Coronary artery (tissue), 2 donors: ENCODE measurements around the gene SYTL1.

Source experiments
- DNase-seq: peaks from one replicate; pipeline ENCODE4 v3.0.0-alpha.2; 2017; ENCODE audit warnings: low spot score
- H3K27ac ChIP-seq, 2 donors: fragments of 200-600 bp; sonication (generic); one replicate each; pipeline ENCODE4 v1.5.1; 2016 to 2019
- H3K4me3 ChIP-seq: fragments of 200-600 bp; sonication (generic); 2 replicates; pipeline ENCODE4 v1.5.1; 2016; ENCODE audit warnings: mild to moderate bottlenecking, moderate library complexity
- CTCF ChIP-seq: fragments of 200-600 bp; sonication (generic); IDR thresholded peaks from one replicate; pipeline ENCODE4 v1.5.1; 2019; ENCODE audit warnings: antibody characterized with exemption

The SYTL1 gene

DNA sequence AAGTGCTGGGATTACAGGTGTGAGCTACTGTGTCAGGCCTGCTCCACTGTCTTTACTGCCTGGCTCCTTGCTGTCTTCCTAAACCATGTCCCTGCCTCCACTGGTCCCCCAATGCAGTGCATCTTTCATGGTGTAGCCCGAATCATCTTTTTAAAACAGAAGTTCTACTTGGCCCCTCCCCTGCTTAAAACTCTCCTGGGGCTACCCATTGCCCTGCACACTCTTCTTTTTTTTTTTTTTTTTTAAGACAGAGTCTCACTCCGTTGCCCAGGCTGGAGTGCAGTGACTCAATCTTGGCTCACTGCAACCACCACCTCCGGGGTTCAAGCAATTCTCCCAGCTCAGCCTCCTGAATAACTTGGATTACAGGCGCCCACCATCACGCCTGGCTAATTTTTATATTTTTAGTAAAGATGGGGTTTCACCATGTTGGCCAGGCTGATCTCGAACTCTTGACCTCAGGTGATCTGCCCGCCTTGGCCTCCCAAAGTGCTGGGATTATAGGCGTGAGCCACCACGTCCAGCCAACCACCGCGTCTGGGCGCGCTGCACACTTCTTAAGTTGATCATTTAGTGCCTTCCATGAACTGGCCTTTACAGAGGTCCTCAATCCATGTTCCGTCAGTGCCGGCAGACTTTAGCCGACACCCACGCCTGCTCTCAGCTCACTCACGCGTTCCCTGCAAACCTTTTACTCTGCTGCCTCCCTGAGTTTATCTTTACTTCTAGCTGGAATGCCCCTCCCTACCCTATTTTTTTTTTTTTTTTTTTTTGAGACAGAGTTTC, 30.4 kb downstream of the SYTL1 start:
- Histone ChIP-seq H3K27ac (no peak overlapping the region), H3K4me3 (no peak overlapping the region)
- TF ChIP-seq CTCF: no peak
- DNase-seq: no peak

DNA sequence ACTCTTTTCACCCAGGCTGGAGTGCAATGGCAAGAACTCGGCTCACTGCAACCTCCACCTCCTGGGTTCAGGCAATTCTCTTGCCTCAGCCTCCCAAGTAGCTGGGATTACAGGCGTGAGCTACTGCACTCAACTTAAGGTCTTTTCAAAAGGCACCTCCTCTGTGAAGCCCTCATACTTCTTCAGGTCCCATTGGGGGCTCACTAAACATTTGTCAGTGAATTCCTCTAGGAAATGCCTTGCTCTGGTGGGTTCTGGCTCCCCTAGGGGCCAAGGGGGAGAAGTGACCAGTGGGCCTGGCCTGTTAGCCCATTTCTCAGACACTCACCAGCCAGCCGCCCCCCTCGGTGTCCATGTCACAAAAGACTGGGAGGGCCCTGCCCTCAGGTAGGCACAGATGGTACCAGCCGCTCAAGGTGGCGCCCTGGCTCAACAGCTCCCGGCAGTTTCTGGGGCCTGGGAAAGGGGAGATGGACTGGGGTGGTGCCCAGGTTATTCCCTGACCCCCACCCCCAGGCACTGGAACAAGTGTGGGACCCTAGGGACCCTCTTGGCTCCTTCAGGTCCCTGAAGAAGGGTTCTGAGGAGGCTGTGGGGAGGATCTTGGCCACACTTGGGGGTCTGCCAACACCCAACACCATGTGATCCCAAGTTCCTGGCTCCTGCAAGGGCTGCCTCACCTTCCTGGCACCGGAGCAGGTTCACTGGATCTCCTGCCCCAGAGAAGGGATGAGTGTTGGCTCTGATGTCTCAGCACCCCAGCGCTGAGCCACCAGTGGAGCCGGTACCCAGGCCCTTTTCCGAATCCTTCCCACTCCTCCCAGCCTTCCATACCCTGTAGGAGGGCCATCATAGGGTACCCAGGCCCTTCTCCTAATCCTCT, 31.2 kb downstream of the SYTL1 start:
- no peak for DNase-seq
- TF ChIP-seq CTCF: no peak
- no peak overlapping the region for H3K27ac ChIP-seq
- H3K4me3 ChIP-seq: no peak overlapping the region

GRCh38 chr1:27374362-27375086, 32.7 kb downstream of the SYTL1 start, which contains the start of gene FCN3:
Gene FCN3 (minus strand): TSS chr1:27374824. CDS start chr1:27374818, 6 bp downstream.
- H3K4me3 ChIP-seq: no peak within 1 kb of the TSS
- DNase-seq: no peak
- no peak within 1 kb of the TSS for H3K27ac ChIP-seq
- TF ChIP-seq CTCF: no peak

GRCh38 chr1:27377760-27378495, 36.1 kb downstream of the SYTL1 start:
- no peak overlapping the region for H3K27ac ChIP-seq
- TF ChIP-seq CTCF: no peak
- DNase-seq: no peak
- no peak overlapping the region for H3K4me3 ChIP-seq

- DNase-seq: no peak
These were observed 37.8 kb downstream of the SYTL1 start for GRCh38 chr1:27379564-27380122.

More at GRCh38 chr1:27379564-27380122, 37.8 kb downstream of the SYTL1 start:
- TF ChIP-seq CTCF: no peak
- Histone ChIP-seq H3K4me3 (no peak overlapping the region), H3K27ac (no peak overlapping the region)
